ENCODE results near the gene PIK3AP1. TPM values are rescaled to one million over a fixed set of nuclear protein-coding genes. Genes with fewer than 3 reads are reported as not detected.

Gene PIK3AP1
- total and polyA plus RNA-seq, 2 of the 13 experiments (the other 11 are each of a cell fraction or from before 2014, with no cell fraction given) = 3.6 to 13.8 TPM

DNA sequence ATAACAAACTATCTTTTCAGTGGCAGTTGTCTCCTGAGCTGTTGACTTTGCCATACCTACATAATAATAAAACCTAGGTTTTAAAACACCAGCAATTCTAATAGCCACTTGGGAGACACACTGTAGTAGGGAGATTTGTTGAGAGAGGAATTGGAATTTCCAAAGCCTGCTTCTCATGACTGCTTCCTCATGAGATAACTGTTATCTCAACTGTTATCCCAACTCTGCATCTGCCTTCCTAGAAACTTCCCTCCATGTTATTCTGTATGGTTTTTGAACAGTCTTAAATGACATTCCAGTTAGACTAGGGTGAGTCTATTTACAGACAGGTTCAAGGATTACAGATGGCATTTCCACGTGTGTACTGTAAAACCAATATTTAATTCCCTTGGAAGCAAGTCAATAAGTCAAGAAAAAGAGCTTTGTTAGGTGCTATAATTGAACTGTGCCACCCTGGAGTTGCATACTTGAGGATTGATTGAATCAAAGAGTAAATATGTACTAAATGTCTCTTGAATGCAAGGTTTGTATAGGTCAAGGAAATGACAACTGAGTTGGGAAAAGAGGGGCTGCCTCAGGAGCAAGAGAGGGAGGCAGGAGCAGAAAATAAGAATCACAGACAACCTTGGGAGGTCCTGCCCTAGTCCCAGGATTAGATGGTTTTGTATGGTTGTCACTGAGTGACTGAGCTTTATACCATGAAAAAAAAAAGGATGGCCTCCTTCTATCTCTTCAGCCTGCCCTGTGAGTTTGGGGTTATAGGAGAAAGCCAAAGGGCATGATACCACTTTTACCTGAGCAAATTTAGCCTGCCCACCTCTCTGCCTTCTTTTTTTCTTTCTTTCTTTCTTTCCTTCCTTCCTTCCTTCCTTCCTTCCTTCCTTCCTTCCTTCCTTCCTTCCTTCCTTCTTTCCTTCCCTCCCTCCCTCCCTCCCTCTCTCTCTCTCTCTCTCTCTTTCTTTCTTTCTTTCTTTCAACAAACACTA, 123.6 kb downstream of the PIK3AP1 start (continued):
- TF ChIP-seq EP300 (IDR thresholded peaks at IDR 0.05; ENCODE audit: low read depth in 2 of 2, low read length in 2 of 2) (peak in 1 of 2 experiments; percentile 89; a peak in 2 of 4 replicates), EP300 (CRISPR knock-in tag; IDR thresholded peaks at IDR 0.05; ENCODE audit: borderline replicate concordance) (peak; percentile 82), NR2C2 (CRISPR knock-in tag; IDR thresholded peaks at IDR 0.05; ENCODE audit: borderline replicate concordance) (peak; percentile 4; the same call in 1 of the 2 replicates), THAP11 (CRISPR knock-in tag; IDR thresholded peaks at IDR 0.05) (no peak), SALL1 (CRISPR knock-in tag; IDR thresholded peaks at IDR 0.05) (no peak), ZBTB20 (CRISPR knock-in tag; IDR thresholded peaks at IDR 0.05; ENCODE audit: borderline replicate concordance, low read depth) (no peak), KLF16 (CRISPR knock-in tag; IDR thresholded peaks at IDR 0.05) (no peak), ATAD3A (CRISPR knock-in tag; IDR thresholded peaks at IDR 0.05) (no peak), GTF2F1 (IDR thresholded peaks at IDR 0.05; ENCODE audit: low read length) (no peak), NBN (conservative IDR thresholded peaks at IDR 0.05) (no peak), ZNF335 (CRISPR knock-in tag; IDR thresholded peaks at IDR 0.05) (no peak), MXD4 (CRISPR knock-in tag; IDR thresholded peaks at IDR 0.05) (no peak), GZF1 (CRISPR knock-in tag; IDR thresholded peaks at IDR 0.05) (no peak), PITX1 (CRISPR knock-in tag; IDR thresholded peaks at IDR 0.05) (peak; percentile 95), ZNF572 (CRISPR knock-in tag; IDR thresholded peaks at IDR 0.05) (no peak), PHF20 (CRISPR knock-in tag; IDR thresholded peaks at IDR 0.05) (no peak), MAZ (IDR thresholded peaks at IDR 0.05; ENCODE audit: borderline replicate concordance, low read depth, low read length) (no peak), MAZ (CRISPR knock-in tag; IDR thresholded peaks at IDR 0.05; ENCODE audit: low read depth) (no peak), ZZZ3 (CRISPR knock-in tag; IDR thresholded peaks at IDR 0.05; ENCODE audit: borderline replicate concordance) (no peak), ZNF619 (CRISPR knock-in tag; IDR thresholded peaks at IDR 0.05) (no peak), FOXK2 (IDR thresholded peaks at IDR 0.05) (no peak)
- TF ChIP-seq, protein P1, sequence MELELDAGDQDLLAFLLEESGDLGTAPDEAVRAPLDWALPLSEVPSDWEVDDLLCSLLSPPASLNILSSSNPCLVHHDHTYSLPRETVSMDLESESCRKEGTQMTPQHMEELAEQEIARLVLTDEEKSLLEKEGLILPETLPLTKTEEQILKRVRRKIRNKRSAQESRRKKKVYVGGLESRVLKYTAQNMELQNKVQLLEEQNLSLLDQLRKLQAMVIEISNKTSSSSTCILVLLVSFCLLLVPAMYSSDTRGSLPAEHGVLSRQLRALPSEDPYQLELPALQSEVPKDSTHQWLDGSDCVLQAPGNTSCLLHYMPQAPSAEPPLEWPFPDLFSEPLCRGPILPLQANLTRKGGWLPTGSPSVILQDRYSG (CRISPR knock-in tag; IDR thresholded peaks at IDR 0.05) = no peak
- TF ChIP-seq, protein P2, sequence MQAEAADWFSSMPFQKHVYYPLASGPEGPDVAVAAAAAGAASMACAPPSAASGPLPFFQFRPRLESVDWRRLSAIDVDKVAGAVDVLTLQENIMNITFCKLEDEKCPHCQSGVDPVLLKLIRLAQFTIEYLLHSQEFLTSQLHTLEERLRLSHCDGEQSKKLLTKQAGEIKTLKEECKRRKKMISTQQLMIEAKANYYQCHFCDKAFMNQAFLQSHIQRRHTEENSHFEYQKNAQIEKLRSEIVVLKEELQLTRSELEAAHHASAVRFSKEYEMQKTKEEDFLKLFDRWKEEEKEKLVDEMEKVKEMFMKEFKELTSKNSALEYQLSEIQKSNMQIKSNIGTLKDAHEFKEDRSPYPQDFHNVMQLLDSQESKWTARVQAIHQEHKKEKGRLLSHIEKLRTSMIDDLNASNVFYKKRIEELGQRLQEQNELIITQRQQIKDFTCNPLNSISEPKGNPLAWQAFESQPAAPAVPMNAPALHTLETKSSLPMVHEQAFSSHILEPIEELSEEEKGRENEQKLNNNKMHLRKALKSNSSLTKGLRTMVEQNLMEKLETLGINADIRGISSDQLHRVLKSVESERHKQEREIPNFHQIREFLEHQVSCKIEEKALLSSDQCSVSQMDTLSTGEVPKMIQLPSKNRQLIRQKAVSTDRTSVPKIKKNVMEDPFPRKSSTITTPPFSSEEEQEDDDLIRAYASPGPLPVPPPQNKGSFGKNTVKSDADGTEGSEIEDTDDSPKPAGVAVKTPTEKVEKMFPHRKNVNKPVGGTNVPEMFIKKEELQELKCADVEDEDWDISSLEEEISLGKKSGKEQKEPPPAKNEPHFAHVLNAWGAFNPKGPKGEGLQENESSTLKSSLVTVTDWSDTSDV (CRISPR knock-in tag; IDR thresholded peaks at IDR 0.05) = no peak
- TF ChIP-seq, protein P3, sequence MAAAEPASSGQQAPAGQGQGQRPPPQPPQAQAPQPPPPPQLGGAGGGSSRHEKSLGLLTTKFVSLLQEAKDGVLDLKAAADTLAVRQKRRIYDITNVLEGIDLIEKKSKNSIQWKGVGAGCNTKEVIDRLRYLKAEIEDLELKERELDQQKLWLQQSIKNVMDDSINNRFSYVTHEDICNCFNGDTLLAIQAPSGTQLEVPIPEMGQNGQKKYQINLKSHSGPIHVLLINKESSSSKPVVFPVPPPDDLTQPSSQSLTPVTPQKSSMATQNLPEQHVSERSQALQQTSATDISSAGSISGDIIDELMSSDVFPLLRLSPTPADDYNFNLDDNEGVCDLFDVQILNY (CRISPR knock-in tag; conservative IDR thresholded peaks at IDR 0.05) = no peak
- TF ChIP-seq, protein P4, sequence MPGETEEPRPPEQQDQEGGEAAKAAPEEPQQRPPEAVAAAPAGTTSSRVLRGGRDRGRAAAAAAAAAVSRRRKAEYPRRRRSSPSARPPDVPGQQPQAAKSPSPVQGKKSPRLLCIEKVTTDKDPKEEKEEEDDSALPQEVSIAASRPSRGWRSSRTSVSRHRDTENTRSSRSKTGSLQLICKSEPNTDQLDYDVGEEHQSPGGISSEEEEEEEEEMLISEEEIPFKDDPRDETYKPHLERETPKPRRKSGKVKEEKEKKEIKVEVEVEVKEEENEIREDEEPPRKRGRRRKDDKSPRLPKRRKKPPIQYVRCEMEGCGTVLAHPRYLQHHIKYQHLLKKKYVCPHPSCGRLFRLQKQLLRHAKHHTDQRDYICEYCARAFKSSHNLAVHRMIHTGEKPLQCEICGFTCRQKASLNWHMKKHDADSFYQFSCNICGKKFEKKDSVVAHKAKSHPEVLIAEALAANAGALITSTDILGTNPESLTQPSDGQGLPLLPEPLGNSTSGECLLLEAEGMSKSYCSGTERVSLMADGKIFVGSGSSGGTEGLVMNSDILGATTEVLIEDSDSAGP (CRISPR knock-in tag; IDR thresholded peaks at IDR 0.05; ENCODE audit: borderline replicate concordance) = no peak
